ENCODE measurements around the gene C12orf57. TPM values are rescaled to one million over a fixed set of nuclear protein-coding genes. Genes with fewer than 3 reads are reported as not detected.

C12orf57 gene, protein sequence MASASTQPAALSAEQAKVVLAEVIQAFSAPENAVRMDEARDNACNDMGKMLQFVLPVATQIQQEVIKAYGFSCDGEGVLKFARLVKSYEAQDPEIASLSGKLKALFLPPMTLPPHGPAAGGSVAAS
- total RNA-seq = 336 and 337 TPM in 2 replicates

DNA sequence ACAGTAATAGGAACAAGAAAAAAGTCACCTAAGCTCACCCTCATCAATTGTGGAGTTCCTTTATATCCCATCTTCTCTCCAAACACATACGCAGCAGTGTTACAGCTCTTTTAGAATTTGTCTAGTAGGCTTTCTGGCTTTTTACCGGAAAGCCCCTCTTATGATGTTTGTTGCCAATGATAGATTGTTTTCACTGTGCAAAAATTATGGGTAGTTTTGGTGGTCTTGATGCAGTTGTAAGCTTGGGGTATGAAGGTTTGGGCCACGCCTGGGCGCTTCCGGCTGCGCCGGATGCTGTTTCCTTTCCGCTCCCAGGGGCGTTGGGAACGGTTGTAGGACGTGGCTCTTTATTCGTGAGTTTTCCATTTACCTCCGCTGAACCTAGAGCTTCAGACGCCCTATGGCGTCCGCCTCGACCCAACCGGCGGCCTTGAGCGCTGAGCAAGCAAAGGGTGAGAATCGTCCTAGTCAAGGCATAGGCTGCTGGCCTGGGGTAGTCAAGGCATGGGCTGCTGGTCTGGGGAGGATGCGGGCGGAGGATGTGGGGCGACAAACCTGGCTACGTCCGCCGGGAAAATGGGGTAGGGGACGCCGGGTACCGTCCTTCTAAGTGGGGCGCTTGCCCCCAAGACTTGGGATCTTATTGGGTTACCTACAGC lies at the start of gene C12orf57, which contains the start of gene RNU7-1:
Gene C12orf57, plus strand, starts transcription at position 301 of the 659 bp plus-strand sequence. Its CDS starts 100 bp downstream, at position 401.
Gene RNU7-1, plus strand, starts transcription at position 95 of the 659 bp plus-strand sequence.

DNA sequence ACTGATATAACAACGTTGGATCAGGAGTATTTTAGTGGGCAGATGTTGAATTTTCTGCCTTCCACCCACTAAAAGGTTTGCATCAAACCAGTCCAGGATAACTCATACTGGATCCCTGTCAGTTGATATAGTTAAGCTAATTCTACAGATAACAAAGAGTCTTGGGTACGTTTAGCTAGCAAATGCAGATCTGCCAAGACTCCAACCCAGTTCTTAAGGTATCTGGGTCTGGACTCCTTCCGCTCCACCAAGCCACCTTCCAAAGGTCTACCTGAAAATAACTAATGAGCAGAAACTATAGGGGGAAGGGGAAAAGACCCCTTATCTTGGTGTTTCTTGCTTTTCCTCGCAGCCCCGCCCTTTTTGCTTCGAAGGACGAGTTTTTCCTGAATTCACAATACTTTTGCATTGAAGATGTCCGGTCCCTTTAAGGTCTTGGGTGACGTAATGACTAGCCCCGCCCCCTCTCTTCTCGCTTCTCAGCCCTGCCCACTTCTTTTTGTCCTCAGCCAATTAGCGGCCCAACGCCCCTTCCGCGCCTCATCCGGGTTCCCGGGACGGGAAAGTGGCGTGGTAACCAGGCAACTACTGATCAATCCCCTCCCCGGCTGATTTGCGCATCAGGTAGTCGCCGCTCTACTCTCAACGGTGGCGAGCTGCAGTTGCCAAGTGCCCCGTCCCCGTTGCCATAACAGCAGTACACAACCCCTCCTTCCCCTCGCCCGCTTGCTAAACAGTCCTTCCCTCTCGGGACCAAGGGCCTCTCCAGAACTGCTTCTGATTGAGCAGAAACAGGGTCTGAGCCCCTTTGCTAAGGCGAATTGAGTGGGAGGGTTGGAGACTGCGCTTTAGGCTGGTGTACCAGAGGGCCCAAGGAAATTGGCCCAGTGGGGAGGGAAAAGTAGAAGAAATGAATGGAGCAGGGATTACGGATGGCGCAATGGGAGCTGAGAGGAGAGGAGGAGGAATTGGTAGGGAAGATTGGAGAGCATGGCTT lies 39.2 kb upstream of the C12orf57 start, which contains the start of gene LRRC23:
Gene LRRC23, plus strand, starts transcription at position 543 of the 997 bp plus-strand sequence. CDS start 812 bp downstream, outside the sequence.

DNA sequence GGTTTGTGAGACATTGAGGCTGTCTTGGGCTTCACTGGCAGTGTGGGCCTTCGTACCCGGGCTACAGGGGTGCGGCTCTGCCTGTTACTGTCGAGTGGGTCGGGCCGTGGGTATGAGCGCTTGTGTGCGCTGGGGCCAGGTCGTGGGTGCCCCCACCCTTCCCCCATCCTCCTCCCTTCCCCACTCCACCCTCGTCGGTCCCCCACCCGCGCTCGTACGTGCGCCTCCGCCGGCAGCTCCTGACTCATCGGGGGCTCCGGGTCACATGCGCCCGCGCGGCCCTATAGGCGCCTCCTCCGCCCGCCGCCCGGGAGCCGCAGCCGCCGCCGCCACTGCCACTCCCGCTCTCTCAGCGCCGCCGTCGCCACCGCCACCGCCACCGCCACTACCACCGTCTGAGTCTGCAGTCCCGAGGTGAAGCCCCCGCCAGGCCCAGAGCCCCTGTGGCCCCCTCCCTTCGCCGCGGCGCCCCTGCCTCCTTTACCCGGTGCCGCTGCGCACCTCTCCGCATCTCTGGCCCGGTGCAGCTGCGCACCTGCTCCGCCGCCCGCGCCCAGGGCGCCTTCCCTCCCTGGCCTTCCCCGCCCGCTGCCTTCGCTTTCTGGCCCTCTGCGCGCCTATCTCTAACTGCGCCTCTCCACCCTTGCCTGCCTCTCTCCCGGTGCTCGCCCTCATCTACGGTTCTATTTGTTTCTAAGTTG lies 29.4 kb upstream of the C12orf57 start, which contains the start of gene ENO2:
Gene ENO2, plus strand, starts transcription at position 335 of the 701 bp plus-strand sequence. CDS start 1,253 bp downstream, outside the sequence.

DNA sequence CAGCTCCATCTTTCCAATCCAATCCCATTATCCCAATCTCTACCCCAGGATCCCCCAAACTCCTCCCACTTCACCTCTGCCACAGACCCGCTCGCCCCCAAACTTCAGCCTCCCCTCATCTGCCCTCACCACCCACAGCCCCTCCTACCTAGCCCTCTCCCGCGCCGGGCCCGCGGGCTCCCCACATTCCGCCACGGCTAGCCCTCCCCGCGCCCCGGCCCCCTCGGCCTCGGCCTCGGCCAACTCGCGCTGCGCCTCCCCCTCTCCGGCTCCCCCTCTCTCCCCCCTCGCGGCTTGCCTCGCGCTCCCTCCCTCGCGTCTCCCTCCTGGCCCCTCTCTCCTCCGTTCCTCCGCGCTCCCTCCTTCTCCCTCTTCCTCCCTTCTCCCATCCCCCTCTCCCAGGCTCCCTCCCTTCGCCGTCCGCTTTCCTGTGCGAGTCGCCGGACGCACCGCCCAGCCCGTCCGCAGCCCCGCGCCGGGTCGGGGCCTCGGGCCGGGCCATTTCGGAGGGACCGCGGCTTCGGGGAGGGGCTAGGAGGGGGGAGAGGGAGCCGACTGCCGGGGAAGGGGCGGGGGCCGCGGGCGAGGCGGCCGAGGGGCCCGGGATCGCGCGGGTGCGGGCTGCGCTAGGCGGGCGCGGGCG lies 16.3 kb upstream of the C12orf57 start, which contains the start of gene ATN1:
Gene ATN1, plus strand, starts transcription at position 581 of the 643 bp plus-strand sequence. CDS start 6,043 bp downstream, outside the sequence.

DNA sequence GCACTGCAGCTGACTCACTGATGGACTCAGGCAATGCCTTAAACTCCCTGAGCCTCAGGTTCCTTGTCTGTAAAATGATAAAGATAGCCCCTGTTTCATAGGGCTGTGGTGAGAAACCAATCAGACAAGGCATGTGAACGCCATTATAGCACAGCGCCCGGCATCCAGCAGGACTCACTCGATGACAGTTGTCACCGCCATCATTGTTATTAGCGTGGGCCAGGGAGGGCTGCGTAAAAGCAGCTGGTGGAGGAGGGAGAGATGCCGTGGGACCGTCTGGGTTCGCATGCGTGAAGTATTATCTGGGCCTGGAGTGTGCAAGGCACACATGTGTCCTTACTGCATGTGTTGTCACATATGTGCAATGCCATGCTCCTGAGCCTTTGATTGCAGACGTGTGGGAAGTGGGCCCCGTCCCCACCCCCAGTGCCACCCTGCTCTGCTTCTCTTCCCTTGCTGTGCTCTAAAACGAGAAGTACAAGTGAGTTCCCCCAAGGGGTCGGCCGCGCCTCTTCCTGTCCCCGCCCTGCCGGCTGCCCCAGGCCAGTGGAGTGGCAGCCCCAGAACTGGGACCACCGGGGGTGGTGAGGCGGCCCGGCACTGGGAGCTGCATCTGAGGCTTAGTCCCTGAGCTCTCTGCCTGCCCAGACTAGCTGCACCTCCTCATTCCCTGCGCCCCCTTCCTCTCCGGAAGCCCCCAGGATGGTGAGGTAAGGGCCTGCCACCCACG lies 7.2 kb downstream of the C12orf57 start, which contains the start of gene PTPN6:
Gene PTPN6, plus strand, starts transcription at position 546 of the 730 bp plus-strand sequence. Its CDS starts 157 bp downstream, at position 703.

Other genes with a start within 250 kb of the C12orf57 start
- 0.52 and 5.9 TPM in 2 replicates for gene PIANP, start 243.2 kb upstream of the C12orf57 start, total RNA-seq
- gene COPS7A, start 220.0 kb upstream of the C12orf57 start, total RNA-seq = 50.6 and 80.7 TPM in 2 replicates
- 196 and 281 TPM in 2 replicates for gene MLF2, start 190.9 kb upstream of the C12orf57 start, total RNA-seq
- gene PTMS, start 177.7 kb upstream of the C12orf57 start, total RNA-seq = 174 and 234 TPM in 2 replicates
- 1.6 TPM in 1 of 2 replicates, not detected in the other for gene LAG3, start 171.5 kb upstream of the C12orf57 start, total RNA-seq
- gene CD4, start 154.5 kb upstream of the C12orf57 start, total RNA-seq = 11.2 and 19.2 TPM in 2 replicates
- 2.1 and 20.3 TPM in 2 replicates for gene GPR162, start 122.2 kb upstream of the C12orf57 start, total RNA-seq
- gene P3H3, start 115.6 kb upstream of the C12orf57 start, total RNA-seq = 72.0 and 77.4 TPM in 2 replicates
- 0.39 and 0.48 TPM in 2 replicates for gene GNB3, start 103.1 kb upstream of the C12orf57 start, total RNA-seq
- gene CDCA3, start 92.7 kb upstream of the C12orf57 start, total RNA-seq = 12.0 and 27.4 TPM in 2 replicates
- gene USP5, start 91.9 kb upstream of the C12orf57 start, total RNA-seq = 47.1 and 72.5 TPM in 2 replicates
- 1,206 and 1,693 TPM in 2 replicates for gene TPI1, start 76.5 kb upstream of the C12orf57 start, total RNA-seq
- gene SPSB2, start 70.7 kb upstream of the C12orf57 start, total RNA-seq = 3.6 and 5.4 TPM in 2 replicates
- gene LRRC23, start 39.2 kb upstream of the C12orf57 start, total RNA-seq = 5.8 and 13.9 TPM in 2 replicates
- 26.1 and 45.2 TPM in 2 replicates for gene ENO2, start 29.4 kb upstream of the C12orf57 start, total RNA-seq
- 14.2 and 57.7 TPM in 2 replicates for gene ATN1, start 16.1 kb upstream of the C12orf57 start, total RNA-seq
- not detected in 2 replicates for gene RNU7-1, start 206 bp upstream of the C12orf57 start, total RNA-seq
- gene PTPN6, start 7.3 kb downstream of the C12orf57 start, total RNA-seq = 1.0 and 4.2 TPM in 2 replicates
- gene PHB2, start 26.6 kb downstream of the C12orf57 start, total RNA-seq = 395 and 411 TPM in 2 replicates
- gene EMG1, start 26.9 kb downstream of the C12orf57 start, total RNA-seq = 24.4 and 65.2 TPM in 2 replicates
- gene LPCAT3, start 74.5 kb downstream of the C12orf57 start, total RNA-seq = 26.5 and 28.0 TPM in 2 replicates
- 137 and 318 TPM in 2 replicates for gene C1S, start 116.7 kb downstream of the C12orf57 start, total RNA-seq
- 250 and 966 TPM in 2 replicates for gene C1R, start 148.4 kb downstream of the C12orf57 start, total RNA-seq
- 38.4 and 157 TPM in 2 replicates for gene C1RL, start 165.2 kb downstream of the C12orf57 start, total RNA-seq
- gene RBP5, start 184.9 kb downstream of the C12orf57 start, total RNA-seq = not detected in 2 replicates
- 20.7 and 29.7 TPM in 2 replicates for gene CLSTN3, start 186.3 kb downstream of the C12orf57 start, total RNA-seq
- gene PEX5, start 245.7 kb downstream of the C12orf57 start, total RNA-seq = 17.5 TPM in 2 replicates